Kidney (tissue), 14 donors: ENCODE data around the gene SP6. TPM values are rescaled to one million over a fixed set of nuclear protein-coding genes. Genes with fewer than 3 reads are reported as not detected.

Experiments
- DNase-seq, 5 donors: peaks; one replicate each; pipeline ENCODE4 v3.0.0-alpha.2; 2013 to 2020
- FAIRE-seq: peaks from 2 replicates; lab custom pipeline; 2012; peaks lifted over from hg19 to GRCh38; lab: Jason Lieb, UNC
- H3K27ac ChIP-seq, 2 donors: one replicate each; pipeline ENCODE4 v1.7.0; 2013; ENCODE audit warnings: low read depth in 2 of 2, low read length in 2 of 2, inconsistent platforms in 1 of 2
- H3K27me3 ChIP-seq: one replicate; pipeline ENCODE4 v1.7.1; 2013; ENCODE audit warnings: low read length, inconsistent platforms; ENCODE audit not compliant: control insufficient read depth, insufficient read depth
- H3K36me3 ChIP-seq, 3 donors: one replicate each; pipeline versions ENCODE4 v1.7.0 to v1.7.1; 2013; ENCODE audit warnings: low read length in 3 of 3, control low read depth in 1 of 3, inconsistent platforms in 1 of 3; ENCODE audit not compliant: insufficient read depth in 3 of 3, control insufficient read depth in 2 of 3
- H3K4me1 ChIP-seq, 3 donors: one replicate each; pipeline versions ENCODE4 v1.7.0 to v1.7.1; 2013; ENCODE audit warnings: low read length in 3 of 3, inconsistent platforms in 1 of 3, low read depth in 1 of 3; ENCODE audit not compliant: control insufficient read depth in 2 of 3, insufficient read depth in 2 of 3
- H3K4me3 ChIP-seq, 3 donors: one replicate each; pipeline versions ENCODE4 v1.7.0 to v1.8.1; 2013; ENCODE audit warnings: low read length in 3 of 3, control low read depth in 1 of 3, inconsistent platforms in 1 of 3
- H3K9ac ChIP-seq, 3 donors: one replicate each; pipeline versions ENCODE4 v1.7.0 to v1.7.1; 2013; ENCODE audit warnings: low read length in 3 of 3, control low read depth in 1 of 3, inconsistent platforms in 1 of 3
- H3K9me3 ChIP-seq, 3 donors: one replicate each; pipeline versions ENCODE4 v1.7.0 to v1.7.1; 2013; ENCODE audit warnings: low read length in 3 of 3, control low read depth in 1 of 3, inconsistent platforms in 1 of 3; ENCODE audit not compliant: control insufficient read depth in 2 of 3, insufficient read depth in 1 of 3
- intact Hi-C: fragments of 100-400 bp; cut with DNase I; formaldehyde crosslinking; loops from one replicate; pipeline ENCODE4 v1.11.1; 2022
- polyA plus RNA-seq: library from polyadenylated mRNA; stranded (reverse); fragments of 350-450 nt; fragmentation: Illumina TruSeq; extraction: RNeasy Lipid Tissue Mini Kit (QIAGEN cat#74804); gene quantifications from one replicate; pipeline ENCODE4 v1.2.3, GENCODE V29; 2014; ENCODE audit warnings: low read depth, low replicate concordance; ENCODE audit not compliant: insufficient read depth
- total RNA-seq: library from RNA; stranded (reverse); fragmentation: NEBNext Ultra II Directional; extraction: Animal tissue kit (Norgen Biotek cat#: 25700); gene quantifications from one replicate; pipeline ENCODE4 v1.2.1, GENCODE V29; 2021
- TF ChIP-seq, protein P1 (sequence below): IDR thresholded peaks from 3 replicates; pipeline ENCODE4 v1.5.1; 2012; ENCODE audit warnings: mild to moderate bottlenecking, moderate library complexity, borderline replicate concordance; ENCODE audit not compliant: insufficient read depth; ENCODE audit errors: extremely low read depth
- donor health status: control.
- donor health status: control.
- donor health status: control.
- donor health status: control.
- donor health status: control.
- donor health status: DM: yes; HTN: yes; CAD: no.
- donor health status: Normal renal cell carcinoma (clear cell type).

SP6 gene
- total and polyA plus RNA-seq, 2 donors from 2014 or later, result 0.86 to 2.0 TPM

DNA sequence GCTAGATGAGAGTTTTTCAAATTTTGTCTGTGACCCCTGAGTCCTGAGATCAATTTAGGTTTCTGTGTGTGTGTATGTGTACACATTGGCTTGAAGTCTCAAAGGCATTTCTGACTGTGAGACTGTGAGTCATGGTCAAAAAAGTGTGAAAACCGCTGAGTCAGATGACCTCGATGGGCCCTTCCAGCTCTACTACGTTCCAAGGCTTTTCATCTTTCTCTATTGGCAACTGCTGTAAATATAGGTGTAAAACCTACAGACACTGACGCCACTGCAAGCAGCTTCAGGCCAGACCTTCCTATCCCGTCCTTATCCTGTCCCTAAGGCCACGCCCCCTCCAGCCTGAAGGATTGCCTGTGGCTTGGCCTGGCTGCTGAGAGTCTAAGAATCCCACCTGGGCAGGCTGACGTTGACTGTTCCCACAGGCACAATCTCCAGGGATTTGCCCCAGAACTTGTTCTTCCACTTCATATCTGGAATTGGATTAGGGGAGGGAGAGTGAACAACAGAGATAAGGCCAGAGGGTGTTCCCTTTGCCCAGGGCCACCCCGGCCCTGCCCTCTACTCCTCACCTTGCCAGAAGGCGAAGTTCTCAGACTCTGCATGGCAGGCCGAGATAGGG, 40.7 kb downstream of the SP6 start:
- H3K4me3 ChIP-seq, result no peak overlapping the region
- H3K36me3 ChIP-seq, result peaks cover 0 to 9% (median 4%) of the 10 kb centered on the region in 3 donors
- DNase-seq, result peak in 1 of 5 donors; percentile 3
- no peak overlapping the region for H3K9ac ChIP-seq
- H3K9me3 ChIP-seq, result no peaks in the 10 kb centered on the region
- intact Hi-C loops, result no loop called here
- H3K27ac ChIP-seq, result no peak overlapping the region
- FAIRE-seq, result no peak
- no peaks in the 10 kb centered on the region for H3K4me1 ChIP-seq
- H3K27me3 ChIP-seq, result no peaks in the 10 kb centered on the region
- TF ChIP-seq, protein P1, sequence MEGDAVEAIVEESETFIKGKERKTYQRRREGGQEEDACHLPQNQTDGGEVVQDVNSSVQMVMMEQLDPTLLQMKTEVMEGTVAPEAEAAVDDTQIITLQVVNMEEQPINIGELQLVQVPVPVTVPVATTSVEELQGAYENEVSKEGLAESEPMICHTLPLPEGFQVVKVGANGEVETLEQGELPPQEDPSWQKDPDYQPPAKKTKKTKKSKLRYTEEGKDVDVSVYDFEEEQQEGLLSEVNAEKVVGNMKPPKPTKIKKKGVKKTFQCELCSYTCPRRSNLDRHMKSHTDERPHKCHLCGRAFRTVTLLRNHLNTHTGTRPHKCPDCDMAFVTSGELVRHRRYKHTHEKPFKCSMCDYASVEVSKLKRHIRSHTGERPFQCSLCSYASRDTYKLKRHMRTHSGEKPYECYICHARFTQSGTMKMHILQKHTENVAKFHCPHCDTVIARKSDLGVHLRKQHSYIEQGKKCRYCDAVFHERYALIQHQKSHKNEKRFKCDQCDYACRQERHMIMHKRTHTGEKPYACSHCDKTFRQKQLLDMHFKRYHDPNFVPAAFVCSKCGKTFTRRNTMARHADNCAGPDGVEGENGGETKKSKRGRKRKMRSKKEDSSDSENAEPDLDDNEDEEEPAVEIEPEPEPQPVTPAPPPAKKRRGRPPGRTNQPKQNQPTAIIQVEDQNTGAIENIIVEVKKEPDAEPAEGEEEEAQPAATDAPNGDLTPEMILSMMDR, result no peak

DNA sequence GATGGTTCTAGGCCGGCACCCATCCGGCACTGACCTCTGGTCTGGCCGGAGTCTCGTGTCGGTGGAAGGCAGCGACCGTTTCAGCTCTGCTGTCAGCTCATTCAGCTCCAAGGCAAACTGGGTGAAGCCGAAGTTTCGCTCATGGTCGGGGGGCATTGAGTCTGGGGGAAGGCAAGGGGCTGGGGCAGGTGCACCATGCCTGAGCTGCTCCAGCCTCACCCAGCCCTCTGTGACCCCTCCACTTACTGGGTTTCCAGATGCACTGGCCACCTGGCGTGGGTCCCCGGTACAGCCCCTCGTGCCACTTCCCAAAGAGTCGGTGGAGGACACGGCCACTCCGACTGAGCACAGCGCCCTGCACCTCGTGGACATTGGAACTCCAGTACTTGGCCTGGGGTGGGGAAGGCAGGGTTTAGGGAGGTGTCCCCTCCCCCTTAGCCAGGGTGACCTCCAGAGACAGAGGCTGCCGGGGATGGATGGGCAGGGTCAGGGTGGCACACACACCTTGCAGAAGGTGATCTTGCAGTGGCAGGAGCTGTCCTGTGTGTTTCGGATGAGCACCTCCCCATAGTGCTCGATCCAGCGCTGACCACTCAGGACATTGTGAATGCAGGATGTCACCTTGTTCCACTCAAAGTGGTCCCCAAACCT, 42.0 kb downstream of the SP6 start:
- peaks cover 0 to 9% (median 4%) of the 10 kb centered on the region in 3 donors for H3K36me3 ChIP-seq
- DNase-seq (no peak), FAIRE-seq (no peak)
- no peaks in the 10 kb centered on the region for H3K4me1 ChIP-seq
- no peak overlapping the region for H3K4me3 ChIP-seq
- H3K27ac ChIP-seq, result no peak overlapping the region
- intact Hi-C loops, result no loop called here
- TF ChIP-seq, protein P1, result no peak
- H3K27me3 ChIP-seq, result no peaks in the 10 kb centered on the region
- H3K9me3 ChIP-seq, result no peaks in the 10 kb centered on the region
- no peak overlapping the region for H3K9ac ChIP-seq

DNA sequence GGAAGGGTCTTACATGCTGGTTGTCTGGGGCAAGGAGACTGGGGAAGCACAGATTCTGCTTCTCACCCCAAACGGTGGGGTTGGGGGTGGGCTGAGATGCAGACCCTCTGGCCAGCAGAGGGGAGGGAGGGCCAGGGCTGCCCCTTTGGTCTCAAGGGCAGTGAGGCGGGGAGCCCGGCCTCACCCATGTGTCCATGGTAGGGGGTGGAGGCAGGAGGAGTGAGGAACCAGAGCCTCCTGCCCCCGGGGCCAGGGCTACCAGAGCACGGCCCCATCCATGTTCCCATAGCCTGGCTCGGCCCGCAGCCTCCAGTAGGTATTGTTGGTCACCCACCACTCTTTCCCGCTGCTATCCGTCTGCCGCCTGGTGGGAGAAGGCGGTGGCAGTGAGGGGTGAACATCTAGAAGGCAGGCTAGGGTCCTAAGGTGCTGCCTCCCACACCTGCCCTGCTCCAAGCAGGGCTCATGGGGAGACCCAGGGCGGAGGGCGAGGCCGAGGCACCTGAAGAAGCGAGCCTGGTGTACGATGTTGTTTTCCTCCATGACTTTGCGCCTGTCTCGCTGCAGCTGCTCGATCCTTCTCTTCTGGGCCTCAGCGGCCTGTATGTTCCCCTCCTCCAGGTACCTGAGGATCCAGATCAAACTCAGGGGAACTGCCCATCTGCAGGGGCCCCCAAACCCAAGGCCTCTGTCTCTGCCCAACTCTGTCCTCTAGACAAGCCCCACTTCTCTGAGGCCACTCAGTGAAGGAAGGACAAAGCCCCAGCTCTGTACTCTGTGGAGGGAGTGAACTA, 42.7 kb downstream of the SP6 start:
- Histone ChIP-seq H3K9ac (no peak overlapping the region), H3K27me3 (no peaks in the 10 kb centered on the region), H3K36me3 (peaks cover 0 to 9% (median 4%) of the 10 kb centered on the region in 3 donors), H3K27ac (no peak overlapping the region), H3K4me3 (no peak overlapping the region), H3K9me3 (no peaks in the 10 kb centered on the region), H3K4me1 (no peaks in the 10 kb centered on the region)
- intact Hi-C loops, result no loop called here
- TF ChIP-seq, protein P1, result no peak
- FAIRE-seq (no peak), DNase-seq (peak in 1 of 5 donors; percentile 2)
